PC-9 (cell line): ENCODE measurements around the gene SAMD13.

Experiments used
- CTCF ChIP-seq: fragments of 200-600 bp; sonication (generic); conservative IDR thresholded peaks from 2 replicates; pipeline ENCODE4 v1.6.1; 2017; ENCODE audit warnings: mixed run types, antibody characterized with exemption, mild to moderate bottlenecking, moderate library complexity
- EZH2 ChIP-seq: fragments of 200-600 bp; sonication (generic); IDR thresholded peaks from 2 replicates; pipeline ENCODE4 v1.8.0; 2017; ENCODE audit warnings: antibody characterized with exemption, low read depth

- no peak for TF ChIP-seq CTCF
- no peak for TF ChIP-seq EZH2
Observed at GRCh38 chr1:84370266-84370665, 68.8 kb downstream of the SAMD13 start.
